K562 (cell line): ENCODE results near the gene NOD1. TPM values are rescaled to one million over a fixed set of nuclear protein-coding genes. Genes with fewer than 3 reads are reported as not detected.

Source experiments
- ATF2 ChIP-seq: sonication (generic); formaldehyde crosslinking; IDR thresholded peaks from 2 replicates; pipeline ENCODE4 v1.8.1; 2022; ENCODE audit warnings: missing genetic modification reagents
- CBX8 ChIP-seq: fragments of 200-600 bp; sonication (generic); IDR thresholded peaks from 2 replicates; pipeline ENCODE4 v1.6.1; 2012; ENCODE audit warnings: borderline replicate concordance, mixed run types, low read depth, mild to moderate bottlenecking, moderate library complexity, mixed read lengths, low read length, control low read depth, inconsistent platforms; ENCODE audit not compliant: poor library complexity, severe bottlenecking; ENCODE audit errors: extremely low read depth
- CREBBP ChIP-seq: IDR thresholded peaks from one replicate; pipeline ENCODE4 v1.6.1; 2012; ENCODE audit warnings: low read depth, mild to moderate bottlenecking, control low read depth, inconsistent platforms, low read length
- DACH1 ChIP-seq: fragments of 450-650 bp; IDR thresholded peaks from 2 replicates; pipeline ENCODE4 v1.6.1; 2018; ENCODE audit not compliant: partially characterized antibody
- DIDO1 ChIP-seq: fragments of 450-650 bp; IDR thresholded peaks from 2 replicates; pipeline ENCODE4 v1.6.1; 2016; ENCODE audit warnings: low read depth, missing biosample characterization, missing genetic modification characterization
- GABPA ChIP-seq: fragments of 200-800 bp; sonication (Bioruptor generic); conservative IDR thresholded peaks from 2 replicates; pipeline ENCODE4 v1.6.1; 2016; ENCODE audit warnings: low read depth, missing genetic modification characterization, missing compliant biosample characterization
- HES1 ChIP-seq: fragments of 450-650 bp; IDR thresholded peaks from 2 replicates; pipeline ENCODE4 v1.6.1; 2016; ENCODE audit warnings: low read depth, mild to moderate bottlenecking, moderate library complexity
- HNRNPLL ChIP-seq: fragments of 200-400 bp; formaldehyde crosslinking; IDR thresholded peaks from 2 replicates; pipeline ENCODE4 v1.6.1; 2017; ENCODE audit warnings: low read length, low read depth, mild to moderate bottlenecking; ENCODE audit not compliant: poor library complexity, severe bottlenecking
- KDM5B ChIP-seq: fragments of 200-600 bp; sonication (generic); IDR thresholded peaks from 2 replicates; pipeline ENCODE4 v1.6.1; 2012; ENCODE audit warnings: low read depth, mild to moderate bottlenecking, moderate library complexity, low read length, control low read depth, inconsistent platforms; ENCODE audit not compliant: insufficient replicate concordance
- MCM2 ChIP-seq: fragments of 450-650 bp; IDR thresholded peaks from 2 replicates; pipeline ENCODE4 v1.6.1; 2017; ENCODE audit warnings: low read depth, mild to moderate bottlenecking
- MXI1 ChIP-seq: IDR thresholded peaks from 2 replicates; pipeline ENCODE4 v1.6.1; 2011; ENCODE audit warnings: low read depth, mild to moderate bottlenecking, improper control_type of control experiment, low read length
- NELFE ChIP-seq: IDR thresholded peaks from 2 replicates; pipeline ENCODE4 v1.6.1; 2011; ENCODE audit warnings: mild to moderate bottlenecking; ENCODE audit not compliant: insufficient read depth, insufficient read length
- PTTG1 ChIP-seq: fragments of 450-650 bp; IDR thresholded peaks from 2 replicates; pipeline ENCODE4 v1.6.1; 2016; ENCODE audit warnings: low read depth, mild to moderate bottlenecking, missing genetic modification characterization, missing compliant biosample characterization
- SETDB1 ChIP-seq: IDR thresholded peaks from one replicate; pipeline ENCODE4 v1.6.1; 2012; ENCODE audit warnings: low read length, control low read depth, inconsistent platforms
- SNIP1 ChIP-seq: fragments of 450-650 bp; IDR thresholded peaks from 2 replicates; pipeline ENCODE4 v1.7.1; 2017; ENCODE audit warnings: low read depth, mild to moderate bottlenecking
- SP1 ChIP-seq: sonication (generic); formaldehyde crosslinking; IDR thresholded peaks from 2 replicates; pipeline ENCODE4 v1.8.1; 2022; ENCODE audit warnings: mild to moderate bottlenecking, missing genetic modification reagents
- SRSF9 ChIP-seq: fragments of 200-400 bp; formaldehyde crosslinking; IDR thresholded peaks from 2 replicates; pipeline ENCODE4 v1.6.1; 2017; ENCODE audit warnings: low read depth, low read length, borderline replicate concordance
- ZKSCAN1 ChIP-seq: fragments of 150-350 bp; IDR thresholded peaks from 2 replicates; pipeline ENCODE4 v1.6.1; 2016; ENCODE audit warnings: low read depth, low read length
- ZNF124 ChIP-seq: sonication (generic); formaldehyde crosslinking; IDR thresholded peaks from 2 replicates; pipeline ENCODE4 v1.8.1; 2022; ENCODE audit warnings: missing genetic modification reagents
- ZNF134 ChIP-seq: fragments of 250-450 bp; sonication (Bioruptor Pico); conservative IDR thresholded peaks from 2 replicates; pipeline ENCODE4 v1.4.0; 2020
- ZNF140 ChIP-seq: fragments of 250-450 bp; sonication (Bioruptor Pico); IDR thresholded peaks from 2 replicates; pipeline ENCODE4 v1.8.0; 2021; ENCODE audit warnings: moderate library complexity, mild to moderate bottlenecking, inconsistent platforms
- ZNF274 ChIP-seq: IDR thresholded peaks from 2 replicates; pipeline ENCODE4 v1.6.1; 2011; ENCODE audit warnings: low read depth, mild to moderate bottlenecking, low read length, moderate library complexity, borderline replicate concordance
- ZNF316 ChIP-seq: fragments of 450-650 bp; IDR thresholded peaks from 2 replicates; pipeline ENCODE4 v1.6.1; 2016
- ZNF76 ChIP-seq: fragments of 250-450 bp; sonication (Bioruptor Pico); IDR thresholded peaks from 2 replicates; pipeline ENCODE4 v1.4.0; 2020; ENCODE audit warnings: mild to moderate bottlenecking, moderate library complexity, borderline replicate concordance
- polyA plus RNA-seq, 8 experiments: library from polyadenylated mRNA; depleted of rRNA in 4 of 8; stranded (reverse) in 5 of 8; unstranded in 3 of 8; fragments of >200 nt; fragmentation: Nextera tagmentation in 2 of 8; fragmentation: Illumina TruSeq in 1 of 8; extraction: Ambion mirVana in 2 of 8; extraction: Trizol in 1 of 8; gene quantifications; 2 replicates each; pipeline versions ENCODE4 v1.2.1 to v1.2.3, GENCODE V29; 2011 to 2014; ENCODE audit warnings: inconsistent platforms in 1 of 8, missing spikeins in 1 of 8
- total RNA-seq, 7 experiments: library from RNA; depleted of rRNA in 6 of 7; stranded (reverse); fragments of >200 nt in 6 of 7; fragmentation: Illumina TruSeq in 2 of 7; extraction: Trizol in 2 of 7; gene quantifications; 2 replicates each; pipeline versions ENCODE4 v1.2.1 to v1.2.3, GENCODE V29; 2011 to 2021; ENCODE audit warnings: low replicate concordance in 1 of 7
- TF ChIP-seq, protein P1 (sequence below): sonication (generic); formaldehyde crosslinking; IDR thresholded peaks from 2 replicates; pipeline ENCODE4 v1.8.0; 2022; ENCODE audit warnings: mild to moderate bottlenecking, missing genetic modification reagents
- TF ChIP-seq, protein P2 (sequence below): sonication (generic); formaldehyde crosslinking; IDR thresholded peaks from 2 replicates; pipeline ENCODE4 v1.8.0; 2022; ENCODE audit warnings: missing genetic modification reagents, mild to moderate bottlenecking, moderate library complexity, borderline replicate concordance

The NOD1 gene
- total and polyA plus RNA-seq, 9 of the 15 experiments (the other 6 are each of a cell fraction or from before 2014, with no cell fraction given) = 0.34 to 7.1 (median 4.7) TPM

- TF ChIP-seq CREBBP (no peak), ZNF274 (no peak), SRSF9 (no peak), HES1 (no peak), ATF2 (CRISPR knock-in tag) (no peak), ZNF316 (no peak), SETDB1 (no peak), MXI1 (no peak), DIDO1 (tag) (no peak), NELFE (peak; percentile 11), CBX8 (no peak), SNIP1 (peak; percentile 60; the same call in 1 of the 2 replicates), HNRNPLL (peak; percentile 84), ZNF124 (CRISPR knock-in tag) (no peak), DACH1 (no peak), ZNF76 (CRISPR knock-in tag) (no peak), GABPA (tag) (peak; percentile 74), MCM2 (no peak), ZKSCAN1 (no peak), ZNF140 (CRISPR knock-in tag) (no peak), PTTG1 (tag) (no peak), ZNF134 (CRISPR knock-in tag) (no peak), KDM5B (peak; percentile 94), SP1 (CRISPR knock-in tag) (no peak)
- TF ChIP-seq, protein P1, sequence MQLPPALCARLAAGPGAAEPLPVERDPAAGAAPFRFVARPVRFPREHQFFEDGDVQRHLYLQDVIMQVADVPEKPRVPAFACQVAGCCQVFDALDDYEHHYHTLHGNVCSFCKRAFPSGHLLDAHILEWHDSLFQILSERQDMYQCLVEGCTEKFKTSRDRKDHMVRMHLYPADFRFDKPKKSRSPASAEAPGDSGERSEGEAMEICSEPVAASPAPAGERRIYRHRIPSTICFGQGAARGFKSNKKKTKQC = peak; percentile 79
- TF ChIP-seq, protein P2, sequence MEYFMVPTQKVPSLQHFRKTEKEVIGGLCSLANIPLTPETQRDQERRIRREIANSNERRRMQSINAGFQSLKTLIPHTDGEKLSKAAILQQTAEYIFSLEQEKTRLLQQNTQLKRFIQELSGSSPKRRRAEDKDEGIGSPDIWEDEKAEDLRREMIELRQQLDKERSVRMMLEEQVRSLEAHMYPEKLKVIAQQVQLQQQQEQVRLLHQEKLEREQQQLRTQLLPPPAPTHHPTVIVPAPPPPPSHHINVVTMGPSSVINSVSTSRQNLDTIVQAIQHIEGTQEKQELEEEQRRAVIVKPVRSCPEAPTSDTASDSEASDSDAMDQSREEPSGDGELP = peak; percentile 79
Observed at GRCh38 chr7:30504301-30505173, 26.0 kb upstream of the NOD1 start, which contains the start of gene GGCT (continued).
